ENCODE data around the gene GAB1. TPM values are rescaled to one million over a fixed set of nuclear protein-coding genes. Genes with fewer than 3 reads are reported as not detected.

Gene GAB1
- total RNA-seq, 1 experiment from 2014 or later: 8.8 TPM

DNA sequence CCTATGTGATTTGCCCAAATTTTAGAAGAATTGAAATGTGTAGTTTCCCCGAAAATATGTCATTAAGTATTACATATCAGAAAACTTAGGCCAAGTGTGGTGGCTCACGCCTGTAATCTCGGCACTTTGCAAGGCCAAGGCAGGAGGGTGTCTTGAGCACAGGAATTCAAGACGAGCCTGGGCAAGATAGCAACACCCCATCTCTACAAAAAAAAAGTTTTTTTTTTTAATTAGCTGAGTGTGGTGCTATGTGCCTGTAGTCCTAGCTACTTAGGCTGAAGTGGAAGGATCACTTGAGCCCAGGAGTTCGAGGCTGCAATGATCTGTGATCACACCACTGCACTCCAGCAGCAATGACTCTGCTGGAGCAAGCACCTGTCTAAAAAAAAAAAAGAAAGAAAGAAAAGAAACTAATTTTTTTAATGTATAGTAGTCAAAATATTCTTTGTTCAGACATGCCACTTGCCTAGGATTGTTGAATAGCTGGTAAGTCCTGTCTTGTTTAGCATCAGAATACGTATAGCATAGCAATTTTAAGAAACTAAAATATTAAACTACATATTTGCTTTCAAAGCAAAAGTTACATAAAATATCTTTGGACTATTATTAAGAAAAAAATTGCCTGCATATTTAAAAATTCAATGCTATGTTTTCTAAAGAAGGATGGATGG lies 40.1 kb upstream of the GAB1 start:
- BruUV-seq (replicated peaks): no TSS peak
- Mint-ChIP-seq H3K4me3 (ENCODE audit: low read depth, unreplicated experiment) (no peak overlapping the region), H3K27me3 (ENCODE audit: unreplicated experiment) (no peaks in the 10 kb centered on the region), H3K9me3 (ENCODE audit: low read depth, unreplicated experiment) (no peaks in the 10 kb centered on the region), H3K27ac (ENCODE audit: unreplicated experiment) (no peak overlapping the region), H3K36me3 (ENCODE audit: insufficient read depth, unreplicated experiment) (no peaks in the 10 kb centered on the region), H3K4me1 (ENCODE audit: low read depth, unreplicated experiment) (no peaks in the 10 kb centered on the region)
- no peak for DNase-seq
- intact Hi-C loops (cut with micrococcal nuclease; ENCODE audit: unreplicated experiment): no loop called here
- TF ChIP-seq, protein P1, sequence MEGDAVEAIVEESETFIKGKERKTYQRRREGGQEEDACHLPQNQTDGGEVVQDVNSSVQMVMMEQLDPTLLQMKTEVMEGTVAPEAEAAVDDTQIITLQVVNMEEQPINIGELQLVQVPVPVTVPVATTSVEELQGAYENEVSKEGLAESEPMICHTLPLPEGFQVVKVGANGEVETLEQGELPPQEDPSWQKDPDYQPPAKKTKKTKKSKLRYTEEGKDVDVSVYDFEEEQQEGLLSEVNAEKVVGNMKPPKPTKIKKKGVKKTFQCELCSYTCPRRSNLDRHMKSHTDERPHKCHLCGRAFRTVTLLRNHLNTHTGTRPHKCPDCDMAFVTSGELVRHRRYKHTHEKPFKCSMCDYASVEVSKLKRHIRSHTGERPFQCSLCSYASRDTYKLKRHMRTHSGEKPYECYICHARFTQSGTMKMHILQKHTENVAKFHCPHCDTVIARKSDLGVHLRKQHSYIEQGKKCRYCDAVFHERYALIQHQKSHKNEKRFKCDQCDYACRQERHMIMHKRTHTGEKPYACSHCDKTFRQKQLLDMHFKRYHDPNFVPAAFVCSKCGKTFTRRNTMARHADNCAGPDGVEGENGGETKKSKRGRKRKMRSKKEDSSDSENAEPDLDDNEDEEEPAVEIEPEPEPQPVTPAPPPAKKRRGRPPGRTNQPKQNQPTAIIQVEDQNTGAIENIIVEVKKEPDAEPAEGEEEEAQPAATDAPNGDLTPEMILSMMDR (IDR thresholded peaks at IDR 0.05; ENCODE audit: unreplicated experiment): no peak
- CTCF ChIA-PET: no interaction called here

DNA sequence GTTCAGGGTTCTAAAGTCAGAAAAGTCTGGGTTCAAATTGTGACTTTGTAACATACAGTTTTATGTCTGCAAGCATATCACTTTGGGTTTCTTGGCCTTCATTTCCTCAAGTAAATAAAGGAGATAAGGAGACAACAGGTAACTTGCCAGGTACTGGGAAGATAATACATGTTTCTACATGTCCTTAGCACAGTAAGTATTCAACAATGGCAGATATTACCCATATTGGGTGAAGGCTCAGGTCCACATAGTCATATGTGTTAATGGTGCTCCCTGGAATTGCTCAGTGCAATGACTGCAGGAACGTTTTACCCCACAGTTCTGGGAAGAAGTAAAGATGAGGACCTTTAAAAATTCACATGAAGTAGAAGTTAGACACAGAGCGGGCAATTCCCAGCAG lies 35.8 kb upstream of the GAB1 start:
- Mint-ChIP-seq H3K9me3 (ENCODE audit: low read depth, unreplicated experiment) (no peaks in the 10 kb centered on the region), H3K4me3 (ENCODE audit: low read depth, unreplicated experiment) (no peak overlapping the region), H3K4me1 (ENCODE audit: low read depth, unreplicated experiment) (no peaks in the 10 kb centered on the region), H3K27me3 (ENCODE audit: unreplicated experiment) (no peaks in the 10 kb centered on the region), H3K27ac (ENCODE audit: unreplicated experiment) (no peak overlapping the region), H3K36me3 (ENCODE audit: insufficient read depth, unreplicated experiment) (no peaks in the 10 kb centered on the region)
- BruUV-seq (replicated peaks): no TSS peak
- intact Hi-C loops (cut with micrococcal nuclease; ENCODE audit: unreplicated experiment): no loop called here
- CTCF ChIA-PET: no interaction called here
- TF ChIP-seq, protein P1 (IDR thresholded peaks at IDR 0.05; ENCODE audit: unreplicated experiment): no peak
- DNase-seq: no peak

DNA sequence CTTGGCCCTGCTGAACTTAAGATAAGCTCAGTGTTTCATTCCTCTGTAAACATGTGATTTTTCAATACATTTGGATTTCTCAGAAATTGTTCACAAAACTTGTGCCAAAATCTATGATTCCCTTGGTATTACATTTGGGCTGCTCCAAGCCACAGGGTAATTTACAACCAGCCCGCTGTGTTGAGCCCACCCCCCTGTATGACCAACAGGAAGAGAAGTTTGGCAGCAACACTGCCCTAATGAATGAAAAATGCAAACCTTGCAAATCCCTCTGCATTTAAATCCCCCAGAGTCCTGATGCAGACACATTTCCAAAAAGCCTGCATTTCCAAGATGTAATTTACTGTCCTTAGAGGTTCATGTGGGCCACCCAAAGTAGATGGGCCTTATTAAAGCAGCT lies 34.1 kb upstream of the GAB1 start:
- intact Hi-C loops (cut with micrococcal nuclease; ENCODE audit: unreplicated experiment): no loop called here
- CTCF ChIA-PET: no interaction called here

DNA sequence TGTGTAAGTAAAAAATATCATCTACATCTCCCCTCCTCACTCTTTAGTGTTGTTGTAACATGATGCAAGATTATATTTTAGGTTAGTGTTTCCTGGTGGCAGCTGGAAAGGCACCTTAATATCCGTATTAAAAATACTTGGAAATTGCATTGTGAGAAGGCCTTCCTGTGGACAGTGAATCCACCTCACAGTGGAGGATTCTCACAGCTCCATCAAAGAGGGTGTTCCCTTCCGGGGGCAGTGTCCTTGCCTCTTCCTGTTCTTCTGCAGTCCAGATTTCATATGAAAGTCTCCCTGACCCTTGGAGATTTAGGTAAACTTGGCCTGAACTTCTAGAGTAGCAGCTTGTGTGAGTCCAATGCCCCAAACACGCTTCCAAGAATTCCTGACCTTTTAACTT lies 29.9 kb upstream of the GAB1 start:
- no TSS peak for BruUV-seq (replicated peaks)
- DNase-seq: no peak
- no peaks in the 10 kb centered on the region for H3K36me3 Mint-ChIP-seq (ENCODE audit: insufficient read depth, unreplicated experiment)
- CTCF ChIA-PET: no interaction called here
- H3K4me1 Mint-ChIP-seq (ENCODE audit: low read depth, unreplicated experiment): no peaks in the 10 kb centered on the region
- H3K9me3 Mint-ChIP-seq (ENCODE audit: low read depth, unreplicated experiment): no peaks in the 10 kb centered on the region
- no peaks in the 10 kb centered on the region for H3K27me3 Mint-ChIP-seq (ENCODE audit: unreplicated experiment)
- no peak overlapping the region for H3K4me3 Mint-ChIP-seq (ENCODE audit: low read depth, unreplicated experiment)
- intact Hi-C loops (cut with micrococcal nuclease; ENCODE audit: unreplicated experiment): no loop called here
- TF ChIP-seq, protein P1 (IDR thresholded peaks at IDR 0.05; ENCODE audit: unreplicated experiment): no peak
- no peak overlapping the region for H3K27ac Mint-ChIP-seq (ENCODE audit: unreplicated experiment)

More for the DNA sequence above, 34.1 kb upstream of the GAB1 start:
- no peak overlapping the region for H3K27ac Mint-ChIP-seq (ENCODE audit: unreplicated experiment)
- H3K36me3 Mint-ChIP-seq (ENCODE audit: insufficient read depth, unreplicated experiment): no peaks in the 10 kb centered on the region
- no peaks in the 10 kb centered on the region for H3K4me1 Mint-ChIP-seq (ENCODE audit: low read depth, unreplicated experiment)
- no peak overlapping the region for H3K4me3 Mint-ChIP-seq (ENCODE audit: low read depth, unreplicated experiment)
- DNase-seq: no peak
- H3K9me3 Mint-ChIP-seq (ENCODE audit: low read depth, unreplicated experiment): no peaks in the 10 kb centered on the region
- no peaks in the 10 kb centered on the region for H3K27me3 Mint-ChIP-seq (ENCODE audit: unreplicated experiment)
- BruUV-seq (replicated peaks): no TSS peak
- TF ChIP-seq, protein P1 (IDR thresholded peaks at IDR 0.05; ENCODE audit: unreplicated experiment): no peak
